ENCODE data around the gene MSANTD2. TPM values are rescaled to one million over a fixed set of nuclear protein-coding genes. Genes with fewer than 3 reads are reported as not detected.

MSANTD2 gene
- total and polyA plus RNA-seq, 9 of the 15 experiments (the other 6 are each of a cell fraction or from before 2014, with no cell fraction given), result 1.3 to 9.9 (median 5.3) TPM

GRCh38 chr11:124757320-124757719 is 42.9 kb downstream of the MSANTD2 start:
- Histone ChIP-seq H3K27me3 (ENCODE audit: control insufficient read depth in 2 of 2, insufficient read depth in 2 of 2, low read length in 2 of 2) (peaks cover 3 to 51% of the 10 kb centered on the region in 2 experiments; a peak in 4 of 5 replicates), H3K9me1 (ENCODE audit: control insufficient read depth, insufficient read depth, low read length) (no peaks in the 10 kb centered on the region), H3K9ac (ENCODE audit: insufficient read depth in 1 of 2, low read depth in 2 of 2, low read length in 2 of 2) (no peak overlapping the region), H2AFZ (ENCODE audit: low read depth, low read length) (no peak overlapping the region), H3K4me3 (no peak overlapping the region), H3K4me1 (replicated peaks in 1 of 2; ENCODE audit: control insufficient read depth in 2 of 2, insufficient read depth in 2 of 2, low read length in 2 of 2) (peaks cover 11 to 32% of the 10 kb centered on the region in 2 experiments; a peak in 4 of 5 replicates), H3K79me2 (ENCODE audit: control insufficient read depth, insufficient read depth, low read length) (no peaks in the 10 kb centered on the region), H3K9me3 (replicated peaks; ENCODE audit: control insufficient read depth, insufficient read depth, low read depth, low read length) (no peaks in the 10 kb centered on the region), H3K4me2 (ENCODE audit: insufficient read depth, low read length) (no peak overlapping the region), H4K20me1 (replicated peaks; ENCODE audit: control insufficient read depth, insufficient read depth, low read length) (no peaks in the 10 kb centered on the region), H3K36me3 (ENCODE audit: control insufficient read depth, insufficient read depth, low read length) (no peaks in the 10 kb centered on the region), H3K27ac (ENCODE audit: extremely low read depth, low read depth, low read length) (no peak overlapping the region)
- ChIA-PET POLR2A (no interaction called here), CTCF (ENCODE audit: low intra/inter-chr PET ratio) (no interaction called here)
- WGBS (ENCODE audit: insufficient coverage, low coverage, missing lambda C conversion rate), result 16% methylated on average over 3 of the region's 3 CpGs
- no peak for ATAC-seq
- DNase-seq (ENCODE audit: extremely low read depth in 1 of 4, low spot score in 3 of 4), result no peak
- FAIRE-seq, result no peak
- in situ Hi-C loops (cut with MboI), result no loop called here
- intact Hi-C loops (cut with micrococcal nuclease), result no loop called here
- no TSS peak for BruUV-seq (replicated peaks)
- TF ChIP-seq BCOR (IDR thresholded peaks at IDR 0.05) (no peak), CREB3L1 (IDR thresholded peaks at IDR 0.05; ENCODE audit: borderline replicate concordance, low read depth) (no peak), E2F5 (CRISPR knock-in tag; IDR thresholded peaks at IDR 0.05) (no peak), ARID4B (CRISPR knock-in tag; IDR thresholded peaks at IDR 0.05) (no peak), ZBTB2 (IDR thresholded peaks at IDR 0.05) (no peak), FOXK2 (conservative IDR thresholded peaks at IDR 0.05 in 1 of 2, IDR thresholded peaks at IDR 0.05 in 1 of 2; ENCODE audit: low read depth in 2 of 2) (no peak), TEAD1 (CRISPR knock-in tag; IDR thresholded peaks at IDR 0.05) (no peak), ZNF436 (CRISPR knock-in tag; IDR thresholded peaks at IDR 0.05) (no peak), BDP1 (IDR thresholded peaks at IDR 0.05; ENCODE audit: insufficient read depth, insufficient read length) (no peak), HSF4 (CRISPR knock-in tag; IDR thresholded peaks at IDR 0.05; ENCODE audit: borderline replicate concordance) (no peak), MNT (conservative IDR thresholded peaks at IDR 0.05) (no peak)
